HepG2 (cell line): ENCODE measurements around the gene PPARA.

ENCODE experiments used
- EZH2 ChIP-seq: conservative IDR thresholded peaks from 2 replicates; pipeline ENCODE4 v1.6.1; 2012; ENCODE audit warnings: mild to moderate bottlenecking, low read depth, low read length, moderate library complexity
- GZF1 ChIP-seq: sonication (generic); formaldehyde crosslinking; IDR thresholded peaks from 2 replicates; pipeline ENCODE4 v1.5.1; 2020; ENCODE audit warnings: mild to moderate bottlenecking, missing genetic modification reagents
- HES4 ChIP-seq: sonication (generic); formaldehyde crosslinking; IDR thresholded peaks from 2 replicates; pipeline ENCODE4 v1.9.0; 2021; ENCODE audit warnings: mild to moderate bottlenecking, missing genetic modification reagents, borderline replicate concordance
- KDM5A ChIP-seq: fragments of 200-600 bp; sonication (generic); IDR thresholded peaks from 2 replicates; pipeline ENCODE4 v1.7.0; 2018; ENCODE audit warnings: antibody characterized with exemption, mild to moderate bottlenecking, low read length, borderline replicate concordance
- KLF9 ChIP-seq: IDR thresholded peaks from 2 replicates; pipeline ENCODE4 v1.6.1; 2016; ENCODE audit warnings: low read depth
- RFX5 ChIP-seq: IDR thresholded peaks from 2 replicates; pipeline ENCODE4 v1.6.1; 2011; ENCODE audit warnings: low read depth, low read length, improper control_type of control experiment
- YY1 ChIP-seq: IDR thresholded peaks from 2 replicates; pipeline ENCODE4 v1.6.1; 2011; ENCODE audit warnings: low read length, low read depth, moderate library complexity, mild to moderate bottlenecking; ENCODE audit not compliant: insufficient read depth, insufficient replicate concordance
- ZNF317 ChIP-seq: sonication (generic); formaldehyde crosslinking; IDR thresholded peaks from 2 replicates; pipeline ENCODE4 v1.5.0; 2020; ENCODE audit warnings: mild to moderate bottlenecking, missing genetic modification reagents
- TF ChIP-seq, protein P1 (sequence below), 2 experiments: sonication (generic) in 1 of 2; formaldehyde crosslinking in 1 of 2; IDR thresholded peaks; 2 replicates each; pipeline versions ENCODE4 v1.5.1 to v1.6.1; 2011 to 2020; ENCODE audit warnings: borderline replicate concordance in 1 of 2, low read depth in 1 of 2, low read length in 1 of 2, mild to moderate bottlenecking in 1 of 2, missing genetic modification reagents in 1 of 2, moderate library complexity in 1 of 2
- TF ChIP-seq, protein P2 (sequence below): IDR thresholded peaks from 2 replicates; pipeline ENCODE4 v1.6.1; 2012; ENCODE audit warnings: low read depth, low read length, improper control_type of control experiment
- TF ChIP-seq, protein P3 (sequence below): sonication (generic); formaldehyde crosslinking; IDR thresholded peaks from 2 replicates; pipeline ENCODE4 v1.5.1; 2020; ENCODE audit warnings: mild to moderate bottlenecking, moderate library complexity, missing genetic modification reagents
- TF ChIP-seq, protein P4 (sequence below): sonication (generic); formaldehyde crosslinking; IDR thresholded peaks from 2 replicates; pipeline ENCODE4 v1.4.0; 2020; ENCODE audit warnings: low read depth, missing genetic modification reagents

DNA sequence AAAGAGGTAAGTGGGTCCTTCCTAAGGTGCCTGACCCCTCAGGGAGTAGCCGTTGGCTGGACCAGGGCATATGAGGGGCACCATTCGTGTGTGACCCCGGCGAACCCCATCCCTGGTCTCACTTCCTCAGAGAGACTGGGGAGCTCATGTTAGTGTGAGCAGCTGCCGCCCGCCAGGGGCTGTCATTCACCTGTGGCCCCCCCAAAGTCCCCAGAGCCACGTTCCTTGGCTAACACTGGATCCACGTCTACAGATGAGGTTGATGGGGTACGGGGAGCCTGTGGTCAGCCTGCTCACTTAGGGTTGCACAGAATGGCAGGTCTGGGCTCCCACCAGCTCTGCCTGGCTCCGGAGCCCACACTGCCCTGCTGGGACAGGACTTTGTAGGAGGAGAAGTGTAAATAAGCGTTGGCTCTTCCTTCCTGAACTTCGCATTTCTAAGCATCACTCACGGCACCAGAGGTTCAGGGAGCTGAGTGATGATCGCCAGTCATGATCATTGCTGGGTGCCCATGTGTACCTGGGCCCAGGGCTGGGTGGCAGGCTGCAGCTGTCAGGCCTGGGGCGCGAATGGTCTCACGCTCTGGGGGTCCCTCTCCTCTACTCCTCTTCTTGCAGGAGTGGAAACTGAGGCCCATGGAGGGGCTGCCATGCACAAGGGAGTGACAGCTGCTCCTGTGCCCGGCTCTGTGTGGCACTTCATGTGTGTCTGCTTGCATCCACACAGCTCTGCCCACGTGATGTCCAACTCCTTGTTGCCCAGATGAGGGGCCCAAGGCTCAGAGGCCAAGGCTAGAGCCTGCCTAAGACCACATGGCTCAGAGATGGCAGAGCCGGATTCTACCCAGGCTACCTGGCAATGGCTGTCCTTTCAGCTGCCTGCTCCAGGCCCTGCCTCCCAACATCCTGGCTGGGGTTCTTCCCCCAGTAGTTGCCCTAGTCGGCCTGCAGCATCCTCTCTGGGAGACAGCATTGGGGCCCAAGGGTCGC, 128.6 kb downstream of the PPARA start:
- TF ChIP-seq RFX5 = no peak
- TF ChIP-seq, protein P1, sequence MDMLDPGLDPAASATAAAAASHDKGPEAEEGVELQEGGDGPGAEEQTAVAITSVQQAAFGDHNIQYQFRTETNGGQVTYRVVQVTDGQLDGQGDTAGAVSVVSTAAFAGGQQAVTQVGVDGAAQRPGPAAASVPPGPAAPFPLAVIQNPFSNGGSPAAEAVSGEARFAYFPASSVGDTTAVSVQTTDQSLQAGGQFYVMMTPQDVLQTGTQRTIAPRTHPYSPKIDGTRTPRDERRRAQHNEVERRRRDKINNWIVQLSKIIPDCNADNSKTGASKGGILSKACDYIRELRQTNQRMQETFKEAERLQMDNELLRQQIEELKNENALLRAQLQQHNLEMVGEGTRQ (IDR thresholded peaks at IDR 0.05; ENCODE audit: low read depth, low read length) = no peak
- TF ChIP-seq, protein P1 (CRISPR knock-in tag; IDR thresholded peaks at IDR 0.05; ENCODE audit: borderline replicate concordance) = no peak
- no peak for TF ChIP-seq HES4 (CRISPR knock-in tag)
- TF ChIP-seq EZH2 = no peak
- no peak for TF ChIP-seq ZNF317
- TF ChIP-seq KLF9 (CRISPR knock-in tag) = no peak
- TF ChIP-seq GZF1 (CRISPR knock-in tag) = no peak
- TF ChIP-seq YY1 = no peak
- TF ChIP-seq, protein P2, sequence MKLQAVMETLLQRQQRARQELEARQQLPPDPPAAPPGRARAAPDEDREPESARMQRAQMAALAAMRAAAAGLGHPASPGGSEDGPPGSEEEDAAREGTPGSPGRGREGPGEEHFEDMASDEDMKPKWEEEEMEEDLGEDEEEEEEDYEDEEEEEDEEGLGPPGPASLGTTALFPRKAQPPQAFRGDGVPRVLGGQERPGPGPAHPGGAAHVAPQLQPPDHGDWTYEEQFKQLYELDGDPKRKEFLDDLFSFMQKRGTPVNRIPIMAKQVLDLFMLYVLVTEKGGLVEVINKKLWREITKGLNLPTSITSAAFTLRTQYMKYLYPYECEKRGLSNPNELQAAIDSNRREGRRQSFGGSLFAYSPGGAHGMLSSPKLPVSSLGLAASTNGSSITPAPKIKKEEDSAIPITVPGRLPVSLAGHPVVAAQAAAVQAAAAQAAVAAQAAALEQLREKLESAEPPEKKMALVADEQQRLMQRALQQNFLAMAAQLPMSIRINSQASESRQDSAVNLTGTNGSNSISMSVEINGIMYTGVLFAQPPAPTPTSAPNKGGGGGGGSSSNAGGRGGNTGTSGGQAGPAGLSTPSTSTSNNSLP = no peak
- no peak for TF ChIP-seq KDM5A
- TF ChIP-seq, protein P3, sequence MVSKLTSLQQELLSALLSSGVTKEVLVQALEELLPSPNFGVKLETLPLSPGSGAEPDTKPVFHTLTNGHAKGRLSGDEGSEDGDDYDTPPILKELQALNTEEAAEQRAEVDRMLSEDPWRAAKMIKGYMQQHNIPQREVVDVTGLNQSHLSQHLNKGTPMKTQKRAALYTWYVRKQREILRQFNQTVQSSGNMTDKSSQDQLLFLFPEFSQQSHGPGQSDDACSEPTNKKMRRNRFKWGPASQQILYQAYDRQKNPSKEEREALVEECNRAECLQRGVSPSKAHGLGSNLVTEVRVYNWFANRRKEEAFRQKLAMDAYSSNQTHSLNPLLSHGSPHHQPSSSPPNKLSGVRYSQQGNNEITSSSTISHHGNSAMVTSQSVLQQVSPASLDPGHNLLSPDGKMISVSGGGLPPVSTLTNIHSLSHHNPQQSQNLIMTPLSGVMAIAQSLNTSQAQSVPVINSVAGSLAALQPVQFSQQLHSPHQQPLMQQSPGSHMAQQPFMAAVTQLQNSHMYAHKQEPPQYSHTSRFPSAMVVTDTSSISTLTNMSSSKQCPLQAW (CRISPR knock-in tag) = no peak
- TF ChIP-seq, protein P4, sequence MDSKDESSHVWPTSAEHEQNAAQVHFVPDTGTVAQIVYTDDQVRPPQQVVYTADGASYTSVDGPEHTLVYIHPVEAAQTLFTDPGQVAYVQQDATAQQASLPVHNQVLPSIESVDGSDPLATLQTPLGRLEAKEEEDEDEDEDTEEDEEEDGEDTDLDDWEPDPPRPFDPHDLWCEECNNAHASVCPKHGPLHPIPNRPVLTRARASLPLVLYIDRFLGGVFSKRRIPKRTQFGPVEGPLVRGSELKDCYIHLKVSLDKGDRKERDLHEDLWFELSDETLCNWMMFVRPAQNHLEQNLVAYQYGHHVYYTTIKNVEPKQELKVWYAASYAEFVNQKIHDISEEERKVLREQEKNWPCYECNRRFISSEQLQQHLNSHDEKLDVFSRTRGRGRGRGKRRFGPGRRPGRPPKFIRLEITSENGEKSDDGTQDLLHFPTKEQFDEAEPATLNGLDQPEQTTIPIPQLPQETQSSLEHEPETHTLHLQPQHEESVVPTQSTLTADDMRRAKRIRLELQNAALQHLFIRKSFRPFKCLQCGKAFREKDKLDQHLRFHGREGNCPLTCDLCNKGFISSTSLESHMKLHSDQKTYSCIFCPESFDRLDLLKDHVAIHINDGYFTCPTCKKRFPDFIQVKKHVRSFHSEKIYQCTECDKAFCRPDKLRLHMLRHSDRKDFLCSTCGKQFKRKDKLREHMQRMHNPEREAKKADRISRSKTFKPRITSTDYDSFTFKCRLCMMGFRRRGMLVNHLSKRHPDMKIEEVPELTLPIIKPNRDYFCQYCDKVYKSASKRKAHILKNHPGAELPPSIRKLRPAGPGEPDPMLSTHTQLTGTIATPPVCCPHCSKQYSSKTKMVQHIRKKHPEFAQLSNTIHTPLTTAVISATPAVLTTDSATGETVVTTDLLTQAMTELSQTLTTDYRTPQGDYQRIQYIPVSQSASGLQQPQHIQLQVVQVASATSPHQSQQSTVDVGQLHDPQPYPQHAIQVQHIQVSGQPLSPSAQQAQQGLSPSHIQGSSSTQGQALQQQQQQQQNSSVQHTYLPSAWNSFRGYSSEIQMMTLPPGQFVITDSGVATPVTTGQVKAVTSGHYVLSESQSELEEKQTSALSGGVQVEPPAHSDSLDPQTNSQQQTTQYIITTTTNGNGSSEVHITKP (CRISPR knock-in tag) = no peak
